A549 (cell line): ENCODE measurements around the gene TMEM190. TPM values are rescaled to one million over a fixed set of nuclear protein-coding genes. Genes with fewer than 3 reads are reported as not detected.
A peak's percentile ranks its signal among the peaks of the same experiment; 100 is the strongest.
"Not testable (repeated sequence)": the region's sequence is repeated elsewhere in the genome, so short reads cannot be mapped to it uniquely, and the experiment has no call there.

Experiments used
- ATAC-seq, 2 experiments: fragments of 200-7000 bp in 1 of 2; fragments of >200 bp in 1 of 2; cut with Nextera tagmentation in 1 of 2; cut with Tn5 transposase in 1 of 2; 3 replicates each; pipeline versions ENCODE4 v1.8.0 to v1.9.1; 2018 to 2020; ENCODE audit warnings: mild to moderate bottlenecking in 1 of 2, moderate library complexity in 1 of 2
- CTCF ChIA-PET: fragments of 300-600 bp; sonication (Branson Sonifier 250); formaldehyde crosslinking; extraction: SDS; loops from one replicate; lab custom pipeline; 2021; ENCODE audit warnings: antibody characterized with exemption, inconsistent platforms; lab: Yijun Ruan, JAX
- POLR2A ChIA-PET: fragments of 350-600 bp; formaldehyde crosslinking; extraction: SDS; loops from one replicate; lab custom pipeline; 2021; ENCODE audit warnings: antibody characterized with exemption, inconsistent platforms; lab: Yijun Ruan, JAX
- DNase-seq, 2 experiments: peaks; one replicate each; pipeline versions ENCODE4 v3.0.0 to v3.0.0-alpha.2; 2011 to 2016; ENCODE audit warnings: low read depth in 1 of 2, low spot score in 1 of 2
- FAIRE-seq: peaks from 2 replicates; lab custom pipeline; 2011; peaks lifted over from hg19 to GRCh38; lab: Jason Lieb, UNC
- H3K27ac ChIP-seq, 2 experiments: fragments of >200 bp; sonication (Bioruptor Twin); formaldehyde crosslinking; 3 replicates each; pipeline ENCODE4 v1.5.1; 2016 to 2017
- H3K4me1 ChIP-seq: fragments of >200 bp; sonication (Bioruptor Twin); formaldehyde crosslinking; 3 replicates; pipeline ENCODE4 v1.6.1; 2016
- H3K4me2 ChIP-seq: fragments of >200 bp; sonication (Bioruptor Twin); formaldehyde crosslinking; 3 replicates; pipeline ENCODE4 v1.6.1; 2016
- H3K4me3 ChIP-seq: fragments of >200 bp; sonication (Bioruptor Twin); formaldehyde crosslinking; 3 replicates; pipeline ENCODE4 v1.5.1; 2016
- H3K9me3 ChIP-seq: fragments of >200 bp; sonication (Bioruptor Twin); formaldehyde crosslinking; 3 replicates; pipeline ENCODE4 v1.6.1; 2016
- CBX8 ChIP-seq: fragments of 200-600 bp; sonication (generic); IDR thresholded peaks from 2 replicates; pipeline ENCODE4 v1.6.1; 2016
- CHD2 ChIP-seq: fragments of 150-350 bp; IDR thresholded peaks from 2 replicates; pipeline ENCODE4 v1.6.1; 2014; ENCODE audit warnings: low read length; ENCODE audit not compliant: partially characterized antibody
- EHF ChIP-seq: fragments of 250-450 bp; sonication (Bioruptor Pico); IDR thresholded peaks from 2 replicates; pipeline ENCODE4 v1.5.0; 2020; ENCODE audit warnings: mild to moderate bottlenecking
- EHMT2 ChIP-seq: fragments of 200-600 bp; sonication (generic); IDR thresholded peaks from 2 replicates; pipeline ENCODE4 v1.6.1; 2016; ENCODE audit warnings: antibody characterized with exemption, low read depth, mild to moderate bottlenecking, moderate library complexity
- ESRRA ChIP-seq: fragments of 150-350 bp; IDR thresholded peaks from 2 replicates; pipeline ENCODE4 v1.6.1; 2014; ENCODE audit warnings: mild to moderate bottlenecking, low read length, borderline replicate concordance
- HEYL ChIP-seq: fragments of 250-450 bp; sonication (Bioruptor Pico); IDR thresholded peaks from 2 replicates; pipeline ENCODE4 v1.8.0; 2021; ENCODE audit warnings: mild to moderate bottlenecking, moderate library complexity
- HOXA7 ChIP-seq: fragments of 250-450 bp; sonication (Bioruptor Pico); IDR thresholded peaks from 2 replicates; pipeline ENCODE4 v1.5.0; 2020; ENCODE audit warnings: mild to moderate bottlenecking, moderate library complexity
- JUNB ChIP-seq: fragments of >200 bp; sonication (Bioruptor Twin); formaldehyde crosslinking; IDR thresholded peaks from 2 replicates; pipeline ENCODE4 v1.6.1; 2016
- KDM5A ChIP-seq: fragments of 200-600 bp; sonication (generic); IDR thresholded peaks from 2 replicates; pipeline ENCODE4 v1.6.1; 2016; ENCODE audit warnings: antibody characterized with exemption, mild to moderate bottlenecking
- MAZ ChIP-seq: fragments of 150-350 bp; IDR thresholded peaks from 2 replicates; pipeline ENCODE4 v1.6.1; 2014; ENCODE audit warnings: antibody characterized with exemption, low read depth, low read length, borderline replicate concordance
- NFE2L2 ChIP-seq: fragments of 150-350 bp; conservative IDR thresholded peaks from 2 replicates; pipeline ENCODE4 v1.6.1; 2014; ENCODE audit warnings: low read length
- NPAS2 ChIP-seq: fragments of 250-450 bp; sonication (Bioruptor Pico); IDR thresholded peaks from 2 replicates; pipeline ENCODE4 v1.8.0; 2022; ENCODE audit warnings: mild to moderate bottlenecking, moderate library complexity, borderline replicate concordance
- POLR2A ChIP-seq: IDR thresholded peaks from 2 replicates; pipeline ENCODE4 v1.6.1; 2012; ENCODE audit warnings: mild to moderate bottlenecking, low read length
- RCOR1 ChIP-seq: fragments of 150-350 bp; IDR thresholded peaks from 2 replicates; pipeline ENCODE4 v1.6.1; 2014; ENCODE audit warnings: antibody characterized with exemption, low read length, low read depth
- RNF2 ChIP-seq: fragments of 200-600 bp; sonication (generic); IDR thresholded peaks from 2 replicates; pipeline ENCODE4 v1.6.1; 2016; ENCODE audit warnings: low read depth, mild to moderate bottlenecking, antibody characterized with exemption, moderate library complexity, borderline replicate concordance
- SMC3 ChIP-seq: fragments of >200 bp; sonication (Bioruptor Twin); formaldehyde crosslinking; IDR thresholded peaks from 3 replicates; pipeline ENCODE4 v1.6.1; 2018; ENCODE audit warnings: inconsistent platforms
- TFCP2L1 ChIP-seq: fragments of 250-450 bp; sonication (Bioruptor Pico); IDR thresholded peaks from 2 replicates; pipeline ENCODE4 v1.5.0; 2021; ENCODE audit warnings: mild to moderate bottlenecking
- ZSCAN20 ChIP-seq: fragments of 250-450 bp; sonication (Bioruptor Pico); IDR thresholded peaks from 2 replicates; pipeline ENCODE4 v1.8.0; 2022; ENCODE audit warnings: mild to moderate bottlenecking, moderate library complexity
- WGBS: methylation state at CpG from one replicate; pipeline ENCODE4 v1.1.6; 2017; ENCODE audit errors: missing lambda C conversion rate; 5-methylcytosine and 5-hydroxymethylcytosine counted together
- polyA plus RNA-seq, 4 experiments: library from polyadenylated mRNA; depleted of rRNA in 3 of 4; stranded (reverse); fragments of >200 nt; fragmentation: RNase III in 1 of 4; extraction: RNeasy Plus Mini Kit Qiagen cat#74134 plus additional on column Dnase treatment in 1 of 4; gene quantifications; 2 replicates in 3 of 4; 3 replicates in 1 of 4; pipeline ENCODE4 v1.2.3, GENCODE V29; 2011 to 2017
- TF ChIP-seq, protein P1 (sequence below): fragments of 250-450 bp; sonication (Bioruptor Pico); IDR thresholded peaks from 2 replicates; pipeline ENCODE4 v1.5.0; 2020; ENCODE audit warnings: low read depth, mild to moderate bottlenecking, moderate library complexity
- TF ChIP-seq, protein P2 (sequence below): fragments of 200-600 bp; sonication (generic); IDR thresholded peaks from 2 replicates; pipeline ENCODE4 v1.6.1; 2016; ENCODE audit warnings: antibody characterized with exemption, mild to moderate bottlenecking, moderate library complexity
- TF ChIP-seq, protein P3 (sequence below): IDR thresholded peaks from 2 replicates; pipeline ENCODE4 v1.6.1; 2012
- TF ChIP-seq, protein P4 (sequence below): fragments of 250-450 bp; sonication (Bioruptor Pico); IDR thresholded peaks from 2 replicates; pipeline ENCODE4 v1.5.0; 2021; ENCODE audit warnings: mild to moderate bottlenecking, moderate library complexity, borderline replicate concordance
- TF ChIP-seq, protein P5 (sequence below): IDR thresholded peaks from 2 replicates; pipeline ENCODE4 v1.6.1; 2012; ENCODE audit warnings: low read depth, borderline replicate concordance

Gene TMEM190
- polyA plus RNA-seq, 2 of the 4 experiments (the other 2 are of a cell fraction): 0.58 to 1.7 TPM

DNA sequence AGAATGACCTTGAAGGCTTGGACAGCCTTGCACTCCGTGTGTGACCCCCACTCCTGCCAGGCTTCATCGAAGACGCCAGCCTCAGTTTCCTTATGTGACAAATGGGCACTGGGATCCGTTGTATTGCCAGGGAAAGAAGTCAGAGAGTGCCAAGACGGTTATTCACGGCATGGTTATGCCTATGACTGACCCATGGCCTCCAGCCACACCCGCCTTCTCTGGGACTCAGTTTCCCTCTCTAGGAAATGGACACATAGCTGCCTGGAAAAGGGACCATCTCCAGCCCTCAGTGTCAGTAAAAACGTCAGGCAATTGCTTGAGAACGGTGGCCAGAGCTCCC is 31.9 kb downstream of the TMEM190 start (continued):
- TF ChIP-seq, protein P1, sequence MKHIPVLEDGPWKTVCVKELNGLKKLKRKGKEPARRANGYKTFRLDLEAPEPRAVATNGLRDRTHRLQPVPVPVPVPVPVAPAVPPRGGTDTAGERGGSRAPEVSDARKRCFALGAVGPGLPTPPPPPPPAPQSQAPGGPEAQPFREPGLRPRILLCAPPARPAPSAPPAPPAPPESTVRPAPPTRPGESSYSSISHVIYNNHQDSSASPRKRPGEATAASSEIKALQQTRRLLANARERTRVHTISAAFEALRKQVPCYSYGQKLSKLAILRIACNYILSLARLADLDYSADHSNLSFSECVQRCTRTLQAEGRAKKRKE (CRISPR knock-in tag): peak; percentile 89
- TF ChIP-seq TFCP2L1 (CRISPR knock-in tag) (peak; percentile 82; the same call in 1 of the 2 replicates), EHF (peak; percentile 88; the same call in 1 of the 2 replicates), ZSCAN20 (CRISPR knock-in tag) (no peak), HOXA7 (peak; percentile 25; the same call in 1 of the 2 replicates), JUNB (no peak), RCOR1 (no peak), RNF2 (no peak), SMC3 (no peak), CBX8 (no peak), MAZ (no peak), NPAS2 (CRISPR knock-in tag) (peak; percentile 38; the same call in 1 of the 2 replicates), POLR2A (no peak), CHD2 (no peak), EHMT2 (peak; percentile 81), ESRRA (no peak), KDM5A (no peak), NFE2L2 (no peak), HEYL (CRISPR knock-in tag) (peak; percentile 87; the same call in 1 of the 2 replicates)
- TF ChIP-seq, protein P2, sequence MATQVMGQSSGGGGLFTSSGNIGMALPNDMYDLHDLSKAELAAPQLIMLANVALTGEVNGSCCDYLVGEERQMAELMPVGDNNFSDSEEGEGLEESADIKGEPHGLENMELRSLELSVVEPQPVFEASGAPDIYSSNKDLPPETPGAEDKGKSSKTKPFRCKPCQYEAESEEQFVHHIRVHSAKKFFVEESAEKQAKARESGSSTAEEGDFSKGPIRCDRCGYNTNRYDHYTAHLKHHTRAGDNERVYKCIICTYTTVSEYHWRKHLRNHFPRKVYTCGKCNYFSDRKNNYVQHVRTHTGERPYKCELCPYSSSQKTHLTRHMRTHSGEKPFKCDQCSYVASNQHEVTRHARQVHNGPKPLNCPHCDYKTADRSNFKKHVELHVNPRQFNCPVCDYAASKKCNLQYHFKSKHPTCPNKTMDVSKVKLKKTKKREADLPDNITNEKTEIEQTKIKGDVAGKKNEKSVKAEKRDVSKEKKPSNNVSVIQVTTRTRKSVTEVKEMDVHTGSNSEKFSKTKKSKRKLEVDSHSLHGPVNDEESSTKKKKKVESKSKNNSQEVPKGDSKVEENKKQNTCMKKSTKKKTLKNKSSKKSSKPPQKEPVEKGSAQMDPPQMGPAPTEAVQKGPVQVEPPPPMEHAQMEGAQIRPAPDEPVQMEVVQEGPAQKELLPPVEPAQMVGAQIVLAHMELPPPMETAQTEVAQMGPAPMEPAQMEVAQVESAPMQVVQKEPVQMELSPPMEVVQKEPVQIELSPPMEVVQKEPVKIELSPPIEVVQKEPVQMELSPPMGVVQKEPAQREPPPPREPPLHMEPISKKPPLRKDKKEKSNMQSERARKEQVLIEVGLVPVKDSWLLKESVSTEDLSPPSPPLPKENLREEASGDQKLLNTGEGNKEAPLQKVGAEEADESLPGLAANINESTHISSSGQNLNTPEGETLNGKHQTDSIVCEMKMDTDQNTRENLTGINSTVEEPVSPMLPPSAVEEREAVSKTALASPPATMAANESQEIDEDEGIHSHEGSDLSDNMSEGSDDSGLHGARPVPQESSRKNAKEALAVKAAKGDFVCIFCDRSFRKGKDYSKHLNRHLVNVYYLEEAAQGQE: no peak
- TF ChIP-seq, protein P3, sequence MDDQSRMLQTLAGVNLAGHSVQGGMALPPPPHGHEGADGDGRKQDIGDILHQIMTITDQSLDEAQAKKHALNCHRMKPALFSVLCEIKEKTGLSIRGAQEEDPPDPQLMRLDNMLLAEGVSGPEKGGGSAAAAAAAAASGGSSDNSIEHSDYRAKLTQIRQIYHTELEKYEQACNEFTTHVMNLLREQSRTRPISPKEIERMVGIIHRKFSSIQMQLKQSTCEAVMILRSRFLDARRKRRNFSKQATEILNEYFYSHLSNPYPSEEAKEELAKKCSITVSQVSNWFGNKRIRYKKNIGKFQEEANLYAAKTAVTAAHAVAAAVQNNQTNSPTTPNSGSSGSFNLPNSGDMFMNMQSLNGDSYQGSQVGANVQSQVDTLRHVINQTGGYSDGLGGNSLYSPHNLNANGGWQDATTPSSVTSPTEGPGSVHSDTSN: no peak
- TF ChIP-seq, protein P4, sequence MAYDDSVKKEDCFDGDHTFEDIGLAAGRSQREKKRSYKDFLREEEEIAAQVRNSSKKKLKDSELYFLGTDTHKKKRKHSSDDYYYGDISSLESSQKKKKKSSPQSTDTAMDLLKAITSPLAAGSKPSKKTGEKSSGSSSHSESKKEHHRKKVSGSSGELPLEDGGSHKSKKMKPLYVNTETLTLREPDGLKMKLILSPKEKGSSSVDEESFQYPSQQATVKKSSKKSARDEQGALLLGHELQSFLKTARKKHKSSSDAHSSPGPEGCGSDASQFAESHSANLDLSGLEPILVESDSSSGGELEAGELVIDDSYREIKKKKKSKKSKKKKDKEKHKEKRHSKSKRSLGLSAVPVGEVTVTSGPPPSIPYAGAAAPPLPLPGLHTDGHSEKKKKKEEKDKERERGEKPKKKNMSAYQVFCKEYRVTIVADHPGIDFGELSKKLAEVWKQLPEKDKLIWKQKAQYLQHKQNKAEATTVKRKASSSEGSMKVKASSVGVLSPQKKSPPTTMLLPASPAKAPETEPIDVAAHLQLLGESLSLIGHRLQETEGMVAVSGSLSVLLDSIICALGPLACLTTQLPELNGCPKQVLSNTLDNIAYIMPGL (CRISPR knock-in tag): no peak
- TF ChIP-seq, protein P5, sequence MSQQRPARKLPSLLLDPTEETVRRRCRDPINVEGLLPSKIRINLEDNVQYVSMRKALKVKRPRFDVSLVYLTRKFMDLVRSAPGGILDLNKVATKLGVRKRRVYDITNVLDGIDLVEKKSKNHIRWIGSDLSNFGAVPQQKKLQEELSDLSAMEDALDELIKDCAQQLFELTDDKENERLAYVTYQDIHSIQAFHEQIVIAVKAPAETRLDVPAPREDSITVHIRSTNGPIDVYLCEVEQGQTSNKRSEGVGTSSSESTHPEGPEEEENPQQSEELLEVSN: no peak

DNA sequence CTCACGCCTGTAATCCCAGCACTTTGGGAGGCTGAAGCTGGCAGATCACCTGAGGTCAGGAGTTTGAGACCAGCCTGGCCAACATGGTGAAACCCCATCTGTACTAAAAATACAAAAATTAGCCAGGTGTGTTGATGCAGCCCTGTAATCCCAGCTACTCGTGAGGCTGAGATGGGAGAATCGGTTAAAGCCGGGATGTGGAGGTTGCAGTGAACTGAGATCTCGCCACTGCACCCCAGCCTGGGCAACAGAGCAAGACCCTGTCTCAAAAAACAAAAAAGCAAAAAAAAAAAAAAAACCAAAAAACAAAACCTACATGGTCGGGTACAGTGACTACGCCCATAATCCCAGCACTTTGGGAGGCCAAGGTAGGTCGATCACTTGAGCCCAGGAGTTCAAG is 32.6 kb downstream of the TMEM190 start:
- not testable (repeated sequence) for H3K4me3 ChIP-seq, ATAC-seq, DNase-seq, H3K9me3 ChIP-seq, H3K4me2 ChIP-seq, FAIRE-seq
- CTCF ChIA-PET: interaction anchor here (0.6 to 8.1 kb wide), 13 partner anchors 9 to 493 kb away, joined by 3 to 61 read pairs (median 4); partner anchors contain the start of gene DNAAF3
- Histone ChIP-seq H3K4me1 (peaks cover 28% of the 10 kb centered on the region), H3K27ac (peak overlapping the region in 1 of 2 experiments; percentile 97; a peak in 4 of 6 replicates)
- 93% methylated on average over 8 of the region's 8 CpGs for WGBS
- POLR2A ChIA-PET: interaction anchor here (1.4 to 3.3 kb wide), 2 partner anchors 21 to 129 kb away, joined by 3 to 55 read pairs; partner anchors contain the start of genes HSPBP1 and RPL28
